ENCODE results near the gene RRBP1.

GRCh38 chr20:17725094-17725835 lies 43.2 kb upstream of the RRBP1 start:
- TF ChIP-seq TAF1 (conservative IDR thresholded peaks at IDR 0.05) (no peak), CTCF (IDR thresholded peaks at IDR 0.05; ENCODE audit: low read depth, low read length, missing input control) (no peak), YY1 (IDR thresholded peaks at IDR 0.05) (no peak), SP1 (IDR thresholded peaks at IDR 0.05) (no peak), RAD21 (IDR thresholded peaks at IDR 0.05) (no peak), REST (IDR thresholded peaks at IDR 0.05) (no peak)
